NCI-H345 treated with DMSO at 0.1 percent for 48 hours (cell line): ENCODE results near the gene MT2A.
"Not testable (repeated sequence)": the region's sequence is repeated elsewhere in the genome, so short reads cannot be mapped to it uniquely, and the experiment has no call there.

Experiments used
- DNase-seq: peaks from one replicate; lab custom pipeline; 2025; ENCODE audit not compliant: unreplicated experiment; lab: John Stamatoyannopoulos, UW

Gene MT2A

DNA sequence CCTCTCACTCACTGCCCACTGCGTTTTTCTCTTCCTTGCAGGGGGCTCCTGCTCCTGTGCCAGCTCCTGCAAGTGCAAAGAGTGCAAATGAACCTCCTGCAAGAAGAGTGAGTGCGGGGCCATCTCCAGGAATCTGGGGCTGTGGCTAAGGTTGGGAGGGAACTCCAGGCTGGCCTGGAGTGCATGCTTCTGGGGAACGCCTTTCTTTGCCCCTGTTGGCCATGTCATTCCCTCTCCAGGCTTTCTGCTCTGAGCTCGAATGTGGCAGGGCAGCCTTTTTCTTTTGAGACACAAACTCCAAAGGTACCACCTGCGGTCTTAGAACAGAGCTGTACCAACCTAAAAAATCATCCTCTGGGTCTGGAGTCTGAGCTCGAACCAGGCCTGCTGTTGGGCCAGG is 9.8 kb downstream of the MT2A start:
- DNase-seq, result no peak

GRCh38 chr16:56620339-56620897 is 12.0 kb downstream of the MT2A start:
- DNase-seq, result no peak

DNA sequence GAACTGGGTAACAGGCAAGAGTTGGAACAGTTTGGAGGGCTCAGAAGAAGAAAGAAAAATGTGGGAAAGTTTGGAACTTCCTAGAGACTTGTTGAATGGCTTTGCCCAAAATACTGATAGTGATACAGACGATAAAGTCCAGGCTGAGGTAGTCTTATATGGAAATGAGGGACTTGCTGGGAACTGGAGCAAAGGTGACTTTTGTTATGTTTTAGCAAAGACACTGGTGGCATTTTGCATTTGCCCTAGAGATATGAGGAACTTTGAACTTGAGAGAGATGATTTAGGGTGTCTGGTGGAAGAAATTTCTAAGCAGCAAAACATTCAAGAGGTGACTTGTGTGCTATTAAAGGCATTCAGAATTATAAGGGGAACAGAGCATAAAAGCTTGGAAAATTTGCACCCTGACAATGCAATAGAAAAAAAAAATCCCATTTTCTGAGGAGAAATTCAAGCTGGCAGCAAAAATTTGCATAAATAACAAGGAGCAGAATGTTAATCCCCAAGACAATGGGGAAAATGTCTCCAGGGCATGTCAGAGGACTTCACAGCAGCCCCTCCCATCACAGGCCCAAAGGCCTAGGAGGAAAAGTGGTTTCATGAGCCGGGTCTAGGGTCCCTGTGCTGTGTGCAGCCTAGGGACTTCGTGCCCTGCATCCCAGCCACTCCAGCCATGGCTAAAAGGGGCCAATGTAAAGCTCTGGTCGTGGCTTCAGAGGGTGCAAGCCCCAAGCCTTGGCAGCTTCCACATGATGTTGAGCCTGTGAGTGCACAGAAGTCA is 13.5 kb downstream of the MT2A start:
- DNase-seq, result not testable (repeated sequence)

GRCh38 chr16:56623184-56623583 is 14.8 kb downstream of the MT2A start:
- not testable (repeated sequence) for DNase-seq

- DNase-seq, result no peak
Observed at GRCh38 chr16:56623637-56624036, 15.3 kb downstream of the MT2A start.

GRCh38 chr16:56625140-56625942 is 17.0 kb downstream of the MT2A start, which contains the start of gene MT1E:
MT1E (plus strand) TSS chr16:56625781; CDS start chr16:56625852, 71 bp downstream.
- DNase-seq, result no peak

DNA sequence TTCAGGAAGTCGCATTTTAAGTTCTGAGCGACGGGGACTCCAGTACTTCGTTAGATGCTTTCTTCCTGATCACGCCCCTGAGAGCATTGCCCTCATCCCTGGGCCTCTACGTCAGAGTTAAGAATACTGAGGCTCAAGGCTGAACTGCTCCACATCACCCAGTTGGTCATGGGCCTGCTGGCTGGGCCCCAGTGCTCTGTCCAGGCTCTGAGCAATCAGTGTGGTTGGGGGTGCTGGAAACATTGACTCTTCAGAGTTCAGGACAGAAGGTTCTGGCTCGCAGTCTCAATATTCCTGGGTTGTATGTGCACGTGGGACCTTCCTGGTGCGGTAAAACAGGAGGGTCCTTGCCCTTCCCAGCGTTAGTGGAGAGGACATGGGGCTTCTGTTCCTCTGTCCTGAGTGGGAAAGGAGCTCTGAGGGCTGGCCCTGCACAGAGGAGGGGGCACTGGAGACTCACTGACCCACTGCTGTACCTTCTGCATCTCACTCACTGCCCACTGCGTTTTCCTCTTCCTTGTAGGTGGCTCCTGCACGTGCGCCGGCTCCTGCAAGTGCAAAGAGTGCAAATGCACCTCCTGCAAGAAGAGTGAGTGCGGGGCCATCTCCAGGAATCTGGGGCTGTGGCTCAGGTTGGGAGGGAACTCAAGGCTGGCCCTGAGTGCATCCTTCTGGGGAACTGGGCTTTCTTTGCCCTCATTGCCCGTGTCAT is 17.7 kb downstream of the MT2A start:
- DNase-seq, result no peak

DNA sequence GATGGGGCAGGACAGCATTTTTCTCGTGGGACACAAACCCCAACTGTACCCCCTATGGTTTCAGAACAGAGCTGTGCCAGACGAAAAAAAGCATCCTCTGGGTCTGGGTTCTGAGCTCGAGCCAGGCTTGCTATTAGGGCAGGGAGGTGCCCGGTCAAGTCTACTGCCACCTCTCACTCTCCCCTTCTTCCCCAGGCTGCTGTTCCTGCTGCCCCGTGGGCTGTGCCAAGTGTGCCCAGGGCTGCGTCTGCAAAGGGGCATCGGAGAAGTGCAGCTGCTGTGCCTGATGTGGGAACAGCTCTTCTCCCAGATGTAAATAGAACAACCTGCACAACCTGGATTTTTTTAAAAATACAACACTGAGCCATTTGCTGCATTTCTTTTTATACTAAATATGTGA is 18.3 kb downstream of the MT2A start:
- no peak for DNase-seq

- no peak for DNase-seq
Observed at GRCh38 chr16:56628486-56629350, 20.3 kb downstream of the MT2A start.

DNA sequence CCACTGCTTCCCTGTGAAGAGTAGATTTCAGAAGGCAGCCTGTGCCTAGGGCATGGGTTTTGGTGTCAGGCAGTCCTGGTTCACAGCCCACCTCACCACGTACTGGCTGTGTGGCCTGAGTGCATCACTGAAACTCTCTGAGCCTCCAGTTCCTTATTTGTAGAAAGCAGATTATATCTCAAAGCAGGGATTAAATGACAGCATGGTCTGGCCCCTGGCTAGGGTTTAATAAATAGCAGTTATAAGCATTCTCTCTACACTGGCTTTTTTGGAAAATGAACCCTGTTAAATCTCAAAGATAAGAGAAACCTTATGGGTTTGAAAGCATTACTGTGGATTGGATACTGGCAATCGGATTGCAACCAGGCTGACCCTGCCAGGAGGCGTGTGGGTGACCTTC is 21.1 kb downstream of the MT2A start:
- no peak for DNase-seq

DNA sequence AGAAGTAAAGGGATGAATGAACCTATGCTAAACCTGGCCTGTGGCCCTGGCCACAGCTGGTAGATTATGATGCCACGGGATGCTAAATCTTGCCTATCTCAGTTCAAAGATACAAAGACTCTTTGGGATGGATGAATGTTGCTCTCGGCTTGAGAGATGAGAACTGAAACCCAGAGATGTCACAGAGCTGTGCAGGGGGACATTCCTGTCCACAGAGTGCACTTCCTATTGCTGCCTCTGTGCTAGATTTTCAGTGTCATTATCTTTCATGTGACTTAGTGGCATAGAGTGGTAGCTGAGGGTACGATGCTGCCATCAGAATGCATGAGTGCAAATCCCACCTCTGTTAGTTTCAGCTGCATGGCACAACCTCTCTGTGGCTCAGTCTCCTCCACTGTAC is 21.8 kb downstream of the MT2A start:
- no peak for DNase-seq

DNA sequence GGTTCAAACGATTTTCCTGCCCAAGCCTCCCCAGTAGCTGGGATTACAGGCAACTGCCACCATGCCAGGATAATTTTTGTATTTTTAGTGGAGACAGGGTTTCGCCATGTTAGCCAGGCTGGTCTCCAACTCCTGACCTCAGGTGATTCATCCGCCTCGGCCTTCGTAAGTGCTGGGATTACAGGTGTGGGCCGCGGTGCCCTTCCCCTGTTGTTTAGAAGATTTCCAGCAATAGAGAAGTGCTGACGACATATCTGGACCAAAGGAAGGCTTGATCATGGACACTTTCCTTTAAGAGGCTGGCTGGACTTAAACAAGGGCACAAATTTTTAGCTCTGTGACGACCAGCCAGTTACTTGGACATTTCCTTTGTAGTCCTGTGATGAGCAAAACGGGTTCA is 22.8 kb downstream of the MT2A start:
- DNase-seq, result no peak

DNA sequence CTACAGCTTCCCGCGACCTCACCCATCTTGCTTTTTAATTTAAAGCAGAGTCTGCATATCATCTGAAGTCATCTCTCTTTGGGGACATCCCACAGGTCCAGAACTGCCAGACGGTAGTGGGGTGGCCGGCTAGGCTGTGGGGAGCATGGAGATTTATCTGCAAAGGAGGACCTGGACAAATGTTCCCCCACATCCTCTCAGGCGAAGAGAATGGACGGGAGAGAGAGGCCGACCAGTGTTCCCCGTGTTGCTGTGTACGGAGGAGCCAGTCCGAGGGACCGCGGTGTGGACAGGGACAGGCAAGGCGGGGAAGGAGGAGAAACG is 23.4 kb downstream of the MT2A start:
- DNase-seq, result no peak

DNA sequence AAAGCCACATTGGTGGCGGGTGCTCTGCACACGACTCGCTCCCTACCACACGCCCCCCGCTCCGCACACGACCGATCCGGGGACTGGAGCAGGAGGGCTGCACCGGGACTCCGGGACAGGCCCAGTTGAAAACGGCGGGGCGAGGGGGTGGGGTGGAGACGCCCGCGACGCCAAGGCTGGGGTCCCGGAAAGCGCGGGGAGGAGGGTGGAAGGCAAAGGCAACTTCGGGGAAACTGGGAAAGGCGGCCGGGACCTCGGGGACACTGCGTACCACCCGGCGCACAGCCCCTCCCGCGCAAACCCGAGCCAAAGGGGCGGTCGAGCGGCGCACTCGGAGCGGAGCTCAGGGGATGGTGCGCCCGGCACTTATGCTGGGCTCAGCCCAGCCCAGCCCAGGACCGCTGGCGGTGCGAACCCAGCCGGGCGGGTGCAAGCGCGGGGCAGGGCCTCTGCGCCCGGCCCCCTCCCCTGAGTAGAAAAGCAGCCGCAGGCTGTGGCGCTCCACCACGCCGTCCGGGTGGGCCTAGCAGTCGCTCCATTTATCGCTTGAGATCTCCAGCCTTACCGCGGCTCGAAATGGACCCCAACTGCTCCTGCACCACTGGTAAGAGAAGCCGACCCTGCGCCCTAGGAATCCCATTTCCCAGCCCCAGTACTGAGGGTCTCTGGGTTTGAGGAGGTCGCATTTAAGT is 23.9 kb downstream of the MT2A start, which contains the start of gene MT1M:
Gene MT1M (plus strand): TSS at position 504 of the 692 bp plus-strand sequence. CDS start 73 bp downstream, at position 577.
- DNase-seq, result no peak

DNA sequence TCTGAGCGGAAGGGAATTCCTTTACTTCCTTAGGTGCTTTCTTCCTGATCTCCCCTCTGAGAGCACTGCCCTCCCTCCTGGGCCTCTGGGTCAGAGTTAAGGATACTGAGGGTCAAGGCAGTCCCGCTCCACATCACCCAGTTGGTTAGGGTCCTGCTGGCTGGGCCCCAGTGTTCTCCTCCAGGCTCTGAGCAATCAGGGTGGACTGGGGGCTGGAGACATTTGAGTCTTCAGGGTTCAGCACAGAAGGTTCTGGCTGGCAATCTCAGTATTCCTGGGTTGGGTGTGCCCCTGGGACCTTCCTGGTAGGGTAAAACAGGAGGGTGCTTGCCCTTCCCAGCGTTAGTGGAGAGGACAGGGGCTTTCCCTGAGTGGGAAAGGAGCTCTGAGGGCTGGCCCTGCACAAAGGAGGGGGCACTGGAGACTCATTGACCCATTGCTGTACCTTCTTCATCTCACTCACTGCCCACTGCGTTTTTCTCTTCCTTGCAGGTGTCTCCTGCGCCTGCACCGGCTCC is 24.5 kb downstream of the MT2A start:
- DNase-seq, result no peak

DNA sequence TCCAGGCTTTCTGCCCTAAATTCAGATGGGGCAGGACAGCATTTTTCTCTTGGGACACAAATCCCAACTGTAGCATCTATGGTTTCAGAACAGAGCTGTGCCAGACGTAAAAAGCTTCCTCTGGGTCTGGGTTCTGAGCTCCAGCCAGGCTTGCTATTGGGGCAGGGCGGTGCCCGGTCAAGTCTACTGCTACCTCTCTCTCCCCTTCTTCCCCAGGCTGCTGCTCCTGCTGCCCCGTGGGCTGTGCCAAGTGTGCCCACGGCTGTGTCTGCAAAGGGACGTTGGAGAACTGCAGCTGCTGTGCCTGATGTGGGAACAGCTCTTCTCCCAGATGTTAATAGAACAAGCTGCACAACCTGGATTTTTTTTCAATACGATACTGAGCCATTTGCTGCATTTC is 25.2 kb downstream of the MT2A start:
- DNase-seq, result no peak

DNA sequence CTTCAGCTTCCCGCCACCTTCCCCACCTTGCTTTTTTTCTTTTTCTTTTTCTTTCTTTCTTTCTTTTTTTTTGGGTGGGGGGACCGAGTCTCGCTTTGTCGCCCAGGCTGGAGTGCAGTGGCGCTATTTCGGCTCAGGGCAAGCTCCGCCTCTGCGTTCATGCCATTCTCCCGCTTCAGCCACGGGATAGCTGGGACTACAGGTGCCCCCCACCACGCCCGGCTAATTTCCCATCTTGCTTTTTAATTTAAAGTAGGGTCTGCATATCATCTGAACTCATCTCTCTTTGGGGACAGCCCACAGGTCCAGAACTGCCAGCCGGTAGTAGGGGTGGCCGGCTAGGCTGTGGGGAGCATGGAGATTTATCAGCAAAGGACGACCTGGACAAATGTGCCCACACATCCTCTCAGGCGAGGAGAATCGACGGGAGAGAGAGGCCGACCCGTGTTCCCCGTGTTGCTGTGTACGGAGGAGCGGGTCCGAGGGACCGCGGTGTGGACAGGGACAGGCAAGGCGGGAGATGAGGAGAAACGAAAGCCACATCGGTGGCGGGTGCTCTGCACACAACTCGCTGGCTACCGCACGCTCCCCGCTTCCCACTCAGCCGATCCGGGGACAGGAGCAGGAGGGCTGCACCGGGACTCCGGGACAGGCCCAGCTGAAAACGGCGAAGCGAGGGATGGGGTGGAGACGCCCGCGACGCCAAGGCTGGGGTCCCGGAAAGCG is 26.5 kb downstream of the MT2A start:
- DNase-seq, result no peak

- no peak for DNase-seq
Observed at GRCh38 chr16:56635441-56635967, 27.1 kb downstream of the MT2A start.
